MM.1S (cell line): ENCODE measurements around the gene DGCR6L.
"Not testable (repeated sequence)": the region's sequence is repeated elsewhere in the genome, so short reads cannot be mapped to it uniquely, and the experiment has no call there.

Experiments used
- CTCF ChIP-seq: fragments of 300-600 bp; sonication (generic); IDR thresholded peaks from 2 replicates; pipeline ENCODE4 v1.5.1; 2016; ENCODE audit warnings: antibody characterized with exemption, low read length, mixed read lengths
- EZH2phosphoT487 ChIP-seq: fragments of 300-600 bp; sonication (generic); IDR thresholded peaks from 2 replicates; pipeline ENCODE4 v1.6.1; 2018; ENCODE audit warnings: antibody characterized with exemption, low read length

GRCh38 chr22:20336561-20336960, 16.7 kb upstream of the DGCR6L start:
- not testable (repeated sequence) for TF ChIP-seq CTCF, EZH2phosphoT487
